WI38 (cell line): ENCODE results near the gene B3GNT7.
A peak's percentile ranks its signal among the peaks of the same experiment; 100 is the strongest.
"Not testable (repeated sequence)": the region's sequence is repeated elsewhere in the genome, so short reads cannot be mapped to it uniquely, and the experiment has no call there.

Experiments used
- H3K4me3 ChIP-seq: 2 replicates; pipeline ENCODE4 v1.5.1; 2011; ENCODE audit warnings: low read depth, mild to moderate bottlenecking, control low read depth, low read length
- CTCF ChIP-seq: IDR thresholded peaks from 2 replicates; pipeline ENCODE4 v1.5.1; 2012; ENCODE audit warnings: low read depth, mild to moderate bottlenecking, control low read depth, low read length

B3GNT7 gene

GRCh38 chr2:231395188-231396057, at the start of gene B3GNT7:
B3GNT7 (plus strand) TSS chr2:231395710; CDS start chr2:231395804, 94 bp downstream.
- H3K4me3 ChIP-seq, result peak within 1 kb of the TSS; percentile 29
- no peak for TF ChIP-seq CTCF

GRCh38 chr2:231347081-231347480, 48.4 kb upstream of the B3GNT7 start:
- no peak for TF ChIP-seq CTCF
- no peak overlapping the region for H3K4me3 ChIP-seq

- H3K4me3 ChIP-seq, result no peak overlapping the region
- TF ChIP-seq CTCF, result no peak
These were observed 47.9 kb upstream of the B3GNT7 start for GRCh38 chr2:231347638-231348037.

- TF ChIP-seq CTCF, result no peak
- H3K4me3 ChIP-seq, result no peak overlapping the region
These were observed 47.3 kb upstream of the B3GNT7 start for GRCh38 chr2:231348173-231348572.

- no peak for TF ChIP-seq CTCF
- H3K4me3 ChIP-seq, result no peak overlapping the region
These were observed 46.7 kb upstream of the B3GNT7 start for GRCh38 chr2:231348704-231349373.

- not testable (repeated sequence) for H3K4me3 ChIP-seq
These were observed 46.2 kb upstream of the B3GNT7 start for GRCh38 chr2:231349374-231349735.

- TF ChIP-seq CTCF, result no peak
- no peak overlapping the region for H3K4me3 ChIP-seq
These were observed 43.9 kb upstream of the B3GNT7 start for GRCh38 chr2:231351648-231352047.
